Measurements from ENCODE around the gene CUL4B. TPM values are rescaled to one million over a fixed set of nuclear protein-coding genes. Genes with fewer than 3 reads are reported as not detected.

Gene CUL4B
- total and polyA plus RNA-seq, 2 donors from 2014 or later: 15.7 to 34.7 TPM

GRCh38 chrX:120570011-120570600, 9.3 kb upstream of the CUL4B start:
- no peak overlapping the region for H3K27ac ChIP-seq (ENCODE audit: low read depth in 2 of 2, low read length in 2 of 2)
- no peak overlapping the region for H3K4me3 ChIP-seq (ENCODE audit: low read length in 3 of 3)
- H3K27me3 ChIP-seq (ENCODE audit: control insufficient read depth, insufficient read depth, low read length): no peaks in the 10 kb centered on the region
- H3K36me3 ChIP-seq (ENCODE audit: control insufficient read depth in 2 of 3, insufficient read depth in 3 of 3, low read length in 3 of 3): no peaks in the 10 kb centered on the region
- FAIRE-seq: no peak
- H3K9me3 ChIP-seq (ENCODE audit: control insufficient read depth in 2 of 3, insufficient read depth in 1 of 3, low read length in 3 of 3): no peaks in the 10 kb centered on the region
- no peak for DNase-seq
- H3K9ac ChIP-seq (ENCODE audit: low read length in 3 of 3): no peak overlapping the region
- no peaks in the 10 kb centered on the region for H3K4me1 ChIP-seq (ENCODE audit: control insufficient read depth in 2 of 3, insufficient read depth in 2 of 3, low read depth in 1 of 3, low read length in 3 of 3)
- TF ChIP-seq CTCF (IDR thresholded peaks at IDR 0.05; ENCODE audit: borderline replicate concordance, extremely low read depth, insufficient read depth): no peak
- intact Hi-C loops (cut with DNase I): no loop called here

- H3K9me3 ChIP-seq (ENCODE audit: control insufficient read depth in 2 of 3, insufficient read depth in 1 of 3, low read length in 3 of 3): no peaks in the 10 kb centered on the region
- intact Hi-C loops (cut with DNase I): no loop called here
- no peak overlapping the region for H3K4me3 ChIP-seq (ENCODE audit: low read length in 3 of 3)
- H3K27ac ChIP-seq (ENCODE audit: low read depth in 2 of 2, low read length in 2 of 2): no peak overlapping the region
- DNase-seq (no peak), FAIRE-seq (no peak)
- no peaks in the 10 kb centered on the region for H3K27me3 ChIP-seq (ENCODE audit: control insufficient read depth, insufficient read depth, low read length)
- no peak for TF ChIP-seq CTCF (IDR thresholded peaks at IDR 0.05; ENCODE audit: borderline replicate concordance, extremely low read depth, insufficient read depth)
- H3K36me3 ChIP-seq (ENCODE audit: control insufficient read depth in 2 of 3, insufficient read depth in 3 of 3, low read length in 3 of 3): no peaks in the 10 kb centered on the region
- no peaks in the 10 kb centered on the region for H3K4me1 ChIP-seq (ENCODE audit: control insufficient read depth in 2 of 3, insufficient read depth in 2 of 3, low read depth in 1 of 3, low read length in 3 of 3)
- H3K9ac ChIP-seq (ENCODE audit: low read length in 3 of 3): no peak overlapping the region
Measured at GRCh38 chrX:120568609-120569008, 7.8 kb upstream of the CUL4B start.

GRCh38 chrX:120568035-120568434, 7.3 kb upstream of the CUL4B start:
- Histone ChIP-seq H3K4me3 (ENCODE audit: low read length in 3 of 3) (no peak overlapping the region), H3K36me3 (ENCODE audit: control insufficient read depth in 2 of 3, insufficient read depth in 3 of 3, low read length in 3 of 3) (no peaks in the 10 kb centered on the region), H3K27me3 (ENCODE audit: control insufficient read depth, insufficient read depth, low read length) (no peaks in the 10 kb centered on the region), H3K27ac (ENCODE audit: low read depth in 2 of 2, low read length in 2 of 2) (no peak overlapping the region), H3K9ac (ENCODE audit: low read length in 3 of 3) (no peak overlapping the region), H3K9me3 (ENCODE audit: control insufficient read depth in 2 of 3, insufficient read depth in 1 of 3, low read length in 3 of 3) (no peaks in the 10 kb centered on the region), H3K4me1 (ENCODE audit: control insufficient read depth in 2 of 3, insufficient read depth in 2 of 3, low read depth in 1 of 3, low read length in 3 of 3) (no peaks in the 10 kb centered on the region)
- intact Hi-C loops (cut with DNase I): no loop called here
- DNase-seq (no peak), FAIRE-seq (no peak)
- TF ChIP-seq CTCF (IDR thresholded peaks at IDR 0.05; ENCODE audit: borderline replicate concordance, extremely low read depth, insufficient read depth): no peak

GRCh38 chrX:120566817-120567216, 6.1 kb upstream of the CUL4B start:
- no peak for TF ChIP-seq CTCF (IDR thresholded peaks at IDR 0.05; ENCODE audit: borderline replicate concordance, extremely low read depth, insufficient read depth)
- peaks cover 0 to 7% (median 0%) of the 10 kb centered on the region in 3 donors for H3K4me1 ChIP-seq (ENCODE audit: control insufficient read depth in 2 of 3, insufficient read depth in 2 of 3, low read depth in 1 of 3, low read length in 3 of 3)
- no peaks in the 10 kb centered on the region for H3K27me3 ChIP-seq (ENCODE audit: control insufficient read depth, insufficient read depth, low read length)
- DNase-seq (no peak), FAIRE-seq (no peak)
- intact Hi-C loops (cut with DNase I): no loop called here
- H3K9ac ChIP-seq (ENCODE audit: low read length in 3 of 3): no peak overlapping the region
- no peak overlapping the region for H3K27ac ChIP-seq (ENCODE audit: low read depth in 2 of 2, low read length in 2 of 2)
- H3K4me3 ChIP-seq (ENCODE audit: low read length in 3 of 3): no peak overlapping the region
- H3K9me3 ChIP-seq (ENCODE audit: control insufficient read depth in 2 of 3, insufficient read depth in 1 of 3, low read length in 3 of 3): no peaks in the 10 kb centered on the region
- no peaks in the 10 kb centered on the region for H3K36me3 ChIP-seq (ENCODE audit: control insufficient read depth in 2 of 3, insufficient read depth in 3 of 3, low read length in 3 of 3)
